NCI-H2227 (cell line): ENCODE data around the gene CCDC71L.
"Not testable (repeated sequence)": the region's sequence is repeated elsewhere in the genome, so short reads cannot be mapped to it uniquely, and the experiment has no call there.

Experiments used
- DNase-seq: peaks from one replicate; lab custom pipeline; 2025; ENCODE audit not compliant: unreplicated experiment; lab: John Stamatoyannopoulos, UW

CCDC71L gene

DNA sequence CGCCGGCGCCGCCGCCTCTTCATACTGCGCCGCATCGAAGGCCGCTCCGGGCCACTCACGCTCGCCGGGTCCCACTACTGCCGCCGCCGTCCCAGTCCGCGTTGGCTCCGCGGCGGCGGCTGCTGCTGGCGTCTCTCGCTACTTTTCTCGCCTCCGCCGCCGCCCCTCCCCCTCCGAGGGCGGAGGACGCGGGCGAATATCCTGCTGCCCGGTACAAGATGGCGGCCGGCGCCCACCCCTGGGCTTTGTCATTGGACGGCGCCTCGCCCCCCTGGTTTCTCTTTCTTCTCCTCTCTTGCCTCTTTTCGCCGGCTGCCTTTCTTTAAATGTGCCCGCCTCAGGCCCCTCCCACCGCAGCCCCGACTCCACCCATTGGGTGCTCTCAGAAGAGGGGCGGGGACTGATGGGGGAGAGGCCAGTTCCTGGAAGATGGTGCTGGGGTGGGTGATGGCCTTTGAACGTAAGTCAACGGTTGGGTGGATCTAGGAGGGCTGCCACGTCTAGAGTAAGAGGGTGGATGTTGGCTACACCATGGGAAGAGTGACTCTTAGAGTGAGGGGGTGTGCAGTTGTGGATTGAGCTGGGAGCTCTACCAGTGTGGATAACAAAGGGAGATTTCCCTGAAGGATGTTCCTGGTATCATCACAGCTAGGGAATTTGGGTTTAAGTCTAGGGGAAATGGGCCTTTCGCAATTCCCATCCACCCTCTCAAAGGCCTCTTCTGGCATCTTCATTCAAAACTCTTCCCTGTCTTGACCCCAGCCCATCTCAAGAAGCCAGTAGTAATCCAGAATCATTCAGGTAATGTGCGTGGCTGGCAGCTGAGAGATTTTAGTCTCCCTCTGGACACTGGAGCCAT, at the start of gene CCDC71L:
Gene CCDC71L, minus strand, starts transcription at position 297 of the 859 bp plus-strand sequence. Its CDS starts 262 bp downstream, at position 35.
- peak; percentile 98 for DNase-seq

DNA sequence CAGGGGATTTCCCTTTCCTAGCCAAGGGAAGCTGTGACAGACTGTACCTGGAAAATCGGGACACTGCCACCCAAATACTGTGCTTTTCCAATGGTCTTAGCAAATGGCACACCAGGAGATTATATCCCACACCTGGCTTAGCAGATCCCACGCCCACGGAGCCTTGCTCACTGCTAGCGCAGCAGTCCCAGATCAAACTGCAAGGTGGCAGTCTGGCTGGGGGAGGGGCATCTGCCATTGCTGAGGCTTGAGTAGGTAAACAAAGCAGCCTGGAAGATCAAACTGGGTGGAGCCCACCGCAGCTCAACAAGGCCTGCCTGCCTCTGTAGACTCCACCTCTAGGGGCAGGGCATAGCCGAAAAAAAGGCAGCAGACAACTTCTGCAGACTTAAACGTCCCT, 48.6 kb upstream of the CCDC71L start:
- DNase-seq, result not testable (repeated sequence)

- DNase-seq, result no peak
Observed at GRCh38 chr7:106704000-106704840, 43.3 kb upstream of the CCDC71L start.

- DNase-seq, result no peak
Observed at GRCh38 chr7:106693677-106694353, 32.9 kb upstream of the CCDC71L start.

DNA sequence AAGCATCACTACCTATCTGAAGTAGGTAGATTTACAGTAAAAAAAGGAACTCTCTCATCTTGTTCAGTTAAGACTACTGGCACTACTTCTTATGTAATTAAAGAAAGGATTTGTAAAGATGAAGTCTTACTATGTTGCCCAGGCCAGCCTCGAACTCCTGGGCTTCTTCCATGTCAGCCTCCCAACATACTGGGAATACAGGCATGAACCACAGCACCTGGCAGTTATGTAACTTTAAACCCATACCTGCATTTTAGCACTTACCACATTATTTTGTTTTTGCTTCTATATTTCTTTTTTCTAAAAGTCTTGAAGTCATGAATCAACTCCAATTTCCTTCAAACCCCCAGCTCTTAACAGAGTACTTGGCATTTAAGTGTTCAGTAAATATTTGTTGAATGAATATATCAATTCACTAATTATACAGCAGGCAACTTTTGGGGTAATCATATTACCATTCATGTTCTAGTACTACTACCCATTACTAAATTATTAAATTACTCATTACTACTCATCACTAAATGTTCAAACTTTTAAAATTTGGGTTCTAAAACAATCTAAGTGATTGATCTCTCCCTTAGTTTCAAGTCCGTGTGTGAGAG, 31.6 kb upstream of the CCDC71L start:
- no peak for DNase-seq

GRCh38 chr7:106688161-106688560, 27.2 kb upstream of the CCDC71L start:
- not testable (repeated sequence) for DNase-seq

GRCh38 chr7:106683941-106684340, 23.0 kb upstream of the CCDC71L start:
- DNase-seq, result no peak

DNA sequence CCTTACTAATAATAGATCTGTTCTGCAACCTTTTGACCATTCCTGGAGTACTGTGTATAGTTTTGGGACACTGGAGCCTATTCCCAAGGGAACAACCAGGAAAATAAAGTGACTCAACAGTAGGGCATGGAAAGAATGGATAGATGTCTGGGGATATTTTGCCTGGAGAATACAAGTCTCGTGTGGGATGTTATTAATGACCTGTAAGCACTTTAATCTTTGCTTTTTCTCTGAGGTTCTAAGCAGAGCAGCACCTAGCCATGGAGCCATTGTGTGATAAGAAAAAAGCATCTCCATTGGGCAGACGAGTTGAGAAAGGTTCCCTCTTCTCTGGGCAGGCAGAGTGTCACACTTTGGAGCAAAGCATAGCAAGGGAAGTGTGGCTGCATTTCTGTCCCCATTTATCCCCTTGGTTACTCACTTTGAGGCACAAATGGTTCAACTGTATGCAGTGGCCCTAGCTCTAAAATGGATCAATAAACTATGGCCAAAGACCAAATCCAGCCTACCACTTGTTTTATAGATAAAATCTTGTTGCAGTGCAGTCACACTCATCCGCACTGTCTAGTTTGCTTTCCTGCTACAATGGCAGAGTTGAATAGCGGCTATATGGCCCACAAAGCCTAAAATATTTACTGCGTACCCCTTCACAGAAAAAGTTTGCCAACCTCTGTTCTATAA, 21.0 kb upstream of the CCDC71L start:
- no peak for DNase-seq

GRCh38 chr7:106679153-106679931, 18.4 kb upstream of the CCDC71L start:
- no peak for DNase-seq

DNA sequence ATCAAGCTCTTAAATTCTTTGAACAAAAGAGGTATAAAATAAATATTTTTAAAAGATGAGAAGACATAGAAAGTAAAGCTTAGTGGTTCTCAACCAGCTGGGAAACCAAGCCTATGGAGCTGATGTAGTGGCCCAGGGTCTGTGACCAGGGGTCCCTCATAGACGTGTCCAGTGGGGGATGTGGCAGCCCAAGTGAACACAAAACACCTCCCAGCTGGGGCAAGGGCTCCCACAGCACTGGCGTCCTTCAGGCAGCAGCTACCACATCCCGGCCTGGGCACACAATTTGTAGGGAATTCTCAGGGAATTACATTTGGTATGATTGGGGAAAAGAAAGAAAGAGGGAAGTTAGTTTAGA, 17.8 kb upstream of the CCDC71L start:
- DNase-seq, result no peak

DNA sequence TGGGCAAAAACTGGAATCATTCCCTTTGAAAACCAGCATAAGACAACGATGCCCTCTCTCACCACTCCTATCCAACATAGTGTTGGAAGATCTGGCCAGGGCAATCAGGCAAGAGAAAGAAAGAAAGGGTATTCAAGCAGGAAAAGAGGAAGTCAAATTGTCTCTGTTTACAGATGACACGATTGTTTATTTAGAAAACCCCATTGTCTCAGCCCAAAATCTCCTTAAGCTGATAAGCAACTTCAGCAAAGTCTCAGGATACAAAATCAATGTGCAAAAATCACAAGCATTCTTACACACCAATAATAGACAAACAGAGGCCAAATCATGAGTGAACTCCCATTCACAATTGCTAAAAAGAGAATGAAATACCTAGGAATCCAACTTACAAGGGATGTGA, 15.5 kb upstream of the CCDC71L start:
- not testable (repeated sequence) for DNase-seq

GRCh38 chr7:106673688-106674087, 12.7 kb upstream of the CCDC71L start:
- DNase-seq, result not testable (repeated sequence)

DNA sequence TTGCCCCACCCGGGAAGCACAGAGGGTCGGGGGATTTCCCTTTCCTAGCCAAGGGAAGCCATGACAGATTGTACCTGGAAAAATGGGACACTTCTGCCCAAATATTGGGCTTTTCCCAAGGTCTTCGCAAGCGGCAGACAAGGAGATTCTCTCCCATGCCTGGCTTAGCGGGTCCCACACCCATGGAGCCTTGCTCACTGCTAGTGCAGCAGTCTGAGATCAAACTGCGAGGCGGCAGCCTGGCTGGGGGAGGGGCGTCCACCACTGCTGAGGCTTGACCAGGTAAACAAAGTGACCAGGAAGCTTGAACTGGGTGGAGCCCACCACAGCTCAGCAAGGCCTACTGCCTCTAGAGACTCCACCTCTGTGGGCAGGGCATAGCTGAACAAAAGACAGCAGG, 11.0 kb upstream of the CCDC71L start:
- not testable (repeated sequence) for DNase-seq

GRCh38 chr7:106671160-106671559, 10.2 kb upstream of the CCDC71L start:
- DNase-seq, result no peak

DNA sequence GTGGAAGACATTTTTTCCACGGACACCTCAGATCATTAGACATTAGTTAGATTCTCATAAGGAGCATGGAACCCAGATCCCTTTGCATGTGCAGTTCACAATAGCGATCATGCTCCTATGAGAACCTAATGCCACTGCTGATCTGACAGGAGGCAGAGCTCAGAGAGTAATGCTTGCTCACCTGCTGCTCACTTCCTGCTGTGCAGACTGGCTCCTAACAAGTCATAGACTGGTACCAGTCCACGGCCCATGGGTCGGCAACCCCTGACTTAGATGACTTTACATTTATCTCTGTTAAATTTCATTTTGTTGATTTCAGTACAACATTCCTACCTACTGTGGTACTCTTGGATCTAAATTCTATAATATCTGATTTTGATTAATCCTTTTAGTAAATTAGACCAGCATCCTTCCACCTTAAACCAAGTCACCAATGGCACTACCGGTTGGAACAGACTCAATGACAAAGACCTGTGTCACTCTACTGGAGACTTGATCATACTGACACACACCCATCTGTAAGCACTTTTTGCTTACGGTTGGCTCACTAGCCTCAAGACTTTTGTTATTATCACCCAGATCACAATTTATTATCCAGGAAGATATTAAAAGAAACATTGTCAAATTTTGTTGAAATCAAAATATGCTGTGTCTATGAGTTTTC, 8.0 kb upstream of the CCDC71L start:
- DNase-seq, result no peak

GRCh38 chr7:106666353-106666752, 5.4 kb upstream of the CCDC71L start:
- no peak for DNase-seq

DNA sequence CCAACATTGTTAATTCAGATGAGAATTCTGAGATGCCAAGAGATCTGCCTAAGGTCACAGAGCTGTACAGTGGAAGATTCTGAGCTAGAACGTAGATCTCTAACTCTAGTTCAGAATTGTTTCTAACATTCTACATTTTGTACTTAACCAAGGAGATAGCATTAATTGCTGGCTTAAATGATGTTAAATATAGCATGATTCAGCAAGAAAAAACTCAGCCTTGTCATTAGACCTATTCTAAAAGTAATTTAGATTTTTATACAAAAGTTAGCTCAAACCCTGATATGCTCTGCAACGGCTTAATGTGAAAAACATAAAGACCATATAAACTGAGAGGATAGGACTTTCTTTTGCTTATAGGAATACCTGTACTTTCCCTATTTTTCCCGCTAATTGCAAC, 3.4 kb upstream of the CCDC71L start:
- no peak for DNase-seq

GRCh38 chr7:106659963-106660861, 746 bp downstream of the CCDC71L start:
- peak; percentile 81 for DNase-seq
